ENCODE measurements around the gene FIZ1. TPM values are rescaled to one million over a fixed set of nuclear protein-coding genes. Genes with fewer than 3 reads are reported as not detected.

Gene FIZ1
- total RNA-seq, 1 experiment from 2014 or later = 21.5 TPM

DNA sequence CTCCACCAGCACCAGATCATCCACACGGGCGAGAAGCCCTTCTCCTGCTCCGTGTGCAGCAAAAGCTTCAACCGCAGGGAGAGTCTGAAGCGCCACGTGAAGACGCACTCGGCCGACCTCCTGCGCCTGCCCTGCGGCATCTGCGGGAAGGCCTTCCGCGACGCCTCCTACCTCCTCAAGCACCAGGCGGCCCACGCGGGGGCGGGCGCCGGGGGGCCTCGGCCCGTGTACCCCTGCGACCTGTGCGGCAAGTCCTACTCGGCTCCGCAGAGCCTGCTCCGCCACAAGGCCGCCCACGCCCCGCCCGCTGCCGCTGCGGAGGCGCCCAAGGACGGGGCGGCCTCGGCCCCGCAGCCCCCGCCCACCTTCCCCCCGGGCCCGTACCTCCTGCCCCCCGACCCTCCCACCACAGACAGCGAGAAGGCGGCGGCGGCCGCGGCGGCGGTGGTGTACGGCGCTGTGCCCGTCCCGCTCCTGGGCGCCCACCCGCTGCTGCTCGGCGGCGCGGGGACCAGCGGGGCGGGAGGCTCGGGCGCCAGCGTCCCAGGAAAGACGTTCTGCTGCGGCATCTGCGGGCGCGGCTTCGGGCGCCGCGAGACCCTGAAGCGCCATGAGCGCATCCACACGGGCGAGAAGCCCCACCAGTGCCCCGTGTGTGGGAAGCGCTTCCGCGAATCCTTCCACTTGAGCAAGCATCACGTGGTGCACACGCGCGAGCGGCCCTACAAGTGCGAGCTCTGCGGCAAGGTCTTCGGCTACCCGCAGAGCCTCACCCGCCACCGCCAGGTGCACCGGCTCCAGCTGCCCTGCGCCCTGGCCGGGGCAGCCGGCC lies 15.6 kb upstream of the FIZ1 start:
- Mint-ChIP-seq H3K4me1 (peaks cover 0 to 2% of the 10 kb centered on the region in 2 experiments; a peak in 1 of 4 replicates), H3K27ac (no peak overlapping the region), H3K27me3 (ENCODE audit: low read depth) (peaks cover 2% of the 10 kb centered on the region), H3K9me3 (no peaks in the 10 kb centered on the region), H3K36me3 (ENCODE audit: insufficient read depth in 1 of 3, low read depth in 3 of 3) (peaks cover 12 to 39% (median 34%) of the 10 kb centered on the region in 3 experiments), H3K4me3 (no peak overlapping the region)
- H3K79me1 ChIP-seq (ENCODE audit: insufficient read depth, low read depth, low read length, poor library complexity, severe bottlenecking) = no peaks in the 10 kb centered on the region
- H2BK5ac ChIP-seq (ENCODE audit: insufficient read length, low read length) = no peak overlapping the region
- no CpG with 5 or more reads among the region's 98 CpGs for WGBS (ENCODE audit: extremely low coverage, insufficient read length, low lambda C conversion rate)
- no peaks in the 10 kb centered on the region for H3K9me3 ChIP-seq (ENCODE audit: control insufficient read depth, low read depth, low read length)
- H3K27ac ChIP-seq (ENCODE audit: insufficient read length, low read depth, low read length) = no peak overlapping the region
- no peak for TF ChIP-seq CTCF (conservative IDR thresholded peaks at IDR 0.05)
- no peak overlapping the region for H2BK12ac ChIP-seq (ENCODE audit: insufficient read length, low read depth, low read length)
- no peak overlapping the region for H3T11ph ChIP-seq (ENCODE audit: low read length)
- no peak overlapping the region for H3K9ac ChIP-seq (ENCODE audit: extremely low read depth, insufficient read length, low read length)
- H3K79me2 ChIP-seq (ENCODE audit: insufficient read depth, low read length) = 0 out of 2 replicates have a peak, but pooled peaks cover 1% of the 10 kb centered on the region
- no peak overlapping the region for H3K4ac ChIP-seq (ENCODE audit: low read depth, low read length)
- H4K20me1 ChIP-seq (ENCODE audit: control insufficient read depth, insufficient read depth, insufficient read length) = no peaks in the 10 kb centered on the region
- H2BK15ac ChIP-seq (ENCODE audit: low read depth, low read length) = no peak overlapping the region
- no peak overlapping the region for H3K56ac ChIP-seq (ENCODE audit: insufficient read length, low read depth, low read length)
- no peak overlapping the region for H3K14ac ChIP-seq (ENCODE audit: insufficient read depth, low read length)
- DNase-seq = no peak
- no peak overlapping the region for H3K4me2 ChIP-seq (ENCODE audit: insufficient read depth, insufficient read length, low read length)
- H3K27me3 ChIP-seq (ENCODE audit: insufficient read depth, low read length) = no peaks in the 10 kb centered on the region
- no peaks in the 10 kb centered on the region for H3K23me2 ChIP-seq (ENCODE audit: insufficient read length, low read depth, low read length, poor library complexity, severe bottlenecking)
- no peak overlapping the region for H2AK5ac ChIP-seq (ENCODE audit: insufficient read length, low read length)
- H3K23ac ChIP-seq (ENCODE audit: insufficient read length, low read depth, low read length) = no peak overlapping the region
- H4K91ac ChIP-seq (ENCODE audit: insufficient read length, low read depth, low read length) = no peak overlapping the region
- no peak overlapping the region for H2BK20ac ChIP-seq (ENCODE audit: low read depth, low read length, poor library complexity, severe bottlenecking)
- no peak overlapping the region for H4K5ac ChIP-seq (ENCODE audit: insufficient read length, low read depth, low read length)
- no peaks in the 10 kb centered on the region for H3K4me1 ChIP-seq (ENCODE audit: insufficient read depth, low read length)
- H3K18ac ChIP-seq (ENCODE audit: insufficient read length, low read depth, low read length) = no peak overlapping the region
- no peak overlapping the region for H4K8ac ChIP-seq (replicated peaks; ENCODE audit: insufficient read length, low read depth, low read length)
- no peak overlapping the region for H2BK120ac ChIP-seq (ENCODE audit: low read depth, low read length, poor library complexity, severe bottlenecking)
- no peak overlapping the region for H2AFZ ChIP-seq (ENCODE audit: low read length)
